A549 treated with RU486 at 1 μM for 4 hours (cell line): Measurements from ENCODE around the gene PLK1. TPM values are rescaled to one million over a fixed set of nuclear protein-coding genes. Genes with fewer than 3 reads are reported as not detected.

Experiments used
- total RNA-seq: library from RNA; stranded (reverse); fragments of 200-300 nt; extraction: Qiagen RNA extraction; gene quantifications from 5 replicates; pipeline ENCODE4 v1.2.3, GENCODE V29; 2022; ENCODE audit warnings: low read depth

PLK1 gene
- total RNA-seq: 153 to 178 TPM (median 167 TPM) in 5 replicates

GRCh38 chr16:23678430-23679273, at the start of gene PLK1:
Gene PLK1 (plus strand): TSS chr16:23678889. CDS start chr16:23678933, 44 bp downstream.

GRCh38 chr16:23640931-23641765, 37.5 kb upstream of the PLK1 start, which contains the start of the genes DCTN5 and PALB2:
Gene DCTN5 (plus strand): TSS chr16:23641466. CDS start chr16:23641543, 77 bp downstream.
Gene PALB2 (minus strand): TSS chr16:23641310. CDS start chr16:23641157, 153 bp downstream.

GRCh38 chr16:23712976-23713375, 34.3 kb downstream of the PLK1 start, which contains the start of gene ERN2:
Gene ERN2 (minus strand): TSS chr16:23713222. CDS start chr16:23713187, 35 bp downstream.

Other genes with a start within 250 kb of the PLK1 start
- 13.9 to 18.7 TPM (median 17.6 TPM) in 5 replicates for gene COG7, start 225.7 kb upstream of the PLK1 start, total RNA-seq
- gene GGA2, start 168.4 kb upstream of the PLK1 start, total RNA-seq: 27.5 to 30.2 TPM (median 29.4 TPM) in 5 replicates
- gene EARS2, start 121.5 kb upstream of the PLK1 start, total RNA-seq: 23.5 to 32.6 TPM (median 30.8 TPM) in 5 replicates
- gene UBFD1, start 121.2 kb upstream of the PLK1 start, total RNA-seq: 39.0 to 60.1 TPM (median 55.9 TPM) in 5 replicates
- gene NDUFAB1, start 82.6 kb upstream of the PLK1 start, total RNA-seq: 163 to 188 TPM (median 181 TPM) in 5 replicates
- 9.3 to 13.1 TPM (median 12.3 TPM) in 5 replicates for gene PALB2, start 37.6 kb upstream of the PLK1 start, total RNA-seq
- 63.6 to 75.5 TPM (median 72.7 TPM) in 5 replicates for gene DCTN5, start 37.4 kb upstream of the PLK1 start, total RNA-seq
- not detected in 5 replicates for gene ERN2, start 34.3 kb downstream of the PLK1 start, total RNA-seq
- gene CHP2, start 76.1 kb downstream of the PLK1 start, total RNA-seq: not detected in 5 replicates
- gene PRKCB, start 157.1 kb downstream of the PLK1 start, total RNA-seq: 0.15 to 0.35 TPM (median 0.21 TPM) in 5 replicates